AG04450 (cell line): ENCODE results near the gene MACROD2. TPM values are rescaled to one million over a fixed set of nuclear protein-coding genes. Genes with fewer than 3 reads are reported as not detected.

Source experiments
- CTCF ChIA-PET: fragments of 300-600, 350-600 bp; formaldehyde crosslinking; extraction: SDS; loops from one replicate; lab custom pipeline; 2022; ENCODE audit warnings: antibody characterized with exemption, inconsistent platforms; lab: Charles Lee
- POLR2A ChIA-PET: fragments of 350-600 bp; formaldehyde crosslinking; extraction: SDS; loops from one replicate; lab custom pipeline; 2021; ENCODE audit warnings: antibody characterized with exemption, inconsistent platforms; lab: Yijun Ruan, JAX
- DNase-seq: peaks from one replicate; pipeline ENCODE4 v3.0.0-alpha.2; 2011; ENCODE audit warnings: low read depth, low spot score
- H3K27ac ChIP-seq: one replicate; pipeline ENCODE4 v1.5.1; 2012; ENCODE audit warnings: low read depth, low read length, control low read depth
- H3K27me3 ChIP-seq: one replicate; pipeline ENCODE4 v1.6.0; 2012; ENCODE audit warnings: low read length; ENCODE audit not compliant: control insufficient read depth, insufficient read depth
- H3K4me3 ChIP-seq: 2 replicates; pipeline ENCODE4 v1.5.1; 2011; ENCODE audit warnings: mild to moderate bottlenecking, low read depth, low read length, control low read depth
- H3K9me3 ChIP-seq: 2 replicates; pipeline ENCODE4 v1.5.1; 2012; ENCODE audit warnings: low read length; ENCODE audit not compliant: control insufficient read depth, insufficient read depth
- CTCF ChIP-seq: IDR thresholded peaks from 2 replicates; pipeline ENCODE4 v1.5.1; 2011; ENCODE audit warnings: low read depth, low read length, control low read depth, inconsistent platforms
- polyA plus RNA-seq: library from polyadenylated mRNA; depleted of rRNA; stranded (reverse); fragments of >200 nt; gene quantifications from 2 replicates; pipeline ENCODE4 v1.2.3, GENCODE V29; 2011

MACROD2 gene
- polyA plus RNA-seq, 1 experiment = 0.02 TPM

- CTCF ChIA-PET = no interaction called here
- no peak for DNase-seq
- H3K4me3 ChIP-seq = no peak overlapping the region
- no peak overlapping the region for H3K27ac ChIP-seq
- no peak for TF ChIP-seq CTCF
- POLR2A ChIA-PET = no interaction called here
- H3K9me3 ChIP-seq = no peaks in the 10 kb centered on the region
- H3K27me3 ChIP-seq = no peaks in the 10 kb centered on the region
These were observed 1848.5 kb downstream of the MACROD2 start for GRCh38 chr20:15843777-15844176.

- DNase-seq = no peak
- ChIA-PET POLR2A (no interaction called here), CTCF (no interaction called here)
- Histone ChIP-seq H3K27ac (no peak overlapping the region), H3K4me3 (no peak overlapping the region), H3K27me3 (no peaks in the 10 kb centered on the region), H3K9me3 (no peaks in the 10 kb centered on the region)
- TF ChIP-seq CTCF = no peak
These were observed 1852.0 kb downstream of the MACROD2 start for GRCh38 chr20:15847196-15847784.

- no peaks in the 10 kb centered on the region for H3K9me3 ChIP-seq
- POLR2A ChIA-PET = no interaction called here
- H3K4me3 ChIP-seq = no peak overlapping the region
- no peak for TF ChIP-seq CTCF
- H3K27me3 ChIP-seq = no peaks in the 10 kb centered on the region
- DNase-seq = no peak
- no peak overlapping the region for H3K27ac ChIP-seq
- CTCF ChIA-PET = no interaction called here
These were observed 1852.8 kb downstream of the MACROD2 start for GRCh38 chr20:15848126-15848525.

GRCh38 chr20:15848995-15849610, 1853.8 kb downstream of the MACROD2 start:
- Histone ChIP-seq H3K4me3 (no peak overlapping the region), H3K27me3 (no peaks in the 10 kb centered on the region), H3K27ac (no peak overlapping the region), H3K9me3 (no peaks in the 10 kb centered on the region)
- POLR2A ChIA-PET = no interaction called here
- no peak for DNase-seq
- CTCF ChIA-PET = no interaction called here
- no peak for TF ChIP-seq CTCF

GRCh38 chr20:15851576-15852215, 1856.4 kb downstream of the MACROD2 start:
- Histone ChIP-seq H3K9me3 (no peaks in the 10 kb centered on the region), H3K4me3 (no peak overlapping the region), H3K27me3 (no peaks in the 10 kb centered on the region), H3K27ac (no peak overlapping the region)
- CTCF ChIA-PET = no interaction called here
- POLR2A ChIA-PET = no interaction called here
- no peak for TF ChIP-seq CTCF
- DNase-seq = no peak
